K562 (cell line): ENCODE measurements around the gene ORAI2. TPM values are rescaled to one million over a fixed set of nuclear protein-coding genes. Genes with fewer than 3 reads are reported as not detected.
A peak's percentile ranks its signal among the peaks of the same experiment; 100 is the strongest.

Experiments
- KHSRP ChIP-seq: fragments of 450-650 bp; IDR thresholded peaks from 2 replicates; pipeline ENCODE4 v1.6.1; 2017
- MTA1 ChIP-seq: fragments of 450-650 bp; IDR thresholded peaks from 2 replicates; pipeline ENCODE4 v1.6.1; 2017; ENCODE audit warnings: borderline replicate concordance
- MXI1 ChIP-seq: IDR thresholded peaks from 2 replicates; pipeline ENCODE4 v1.6.1; 2011; ENCODE audit warnings: low read depth, mild to moderate bottlenecking, improper control_type of control experiment, low read length
- POLR2A ChIP-seq: fragments of 450-650 bp; conservative IDR thresholded peaks from 2 replicates; pipeline ENCODE4 v1.6.1; 2016
- PTTG1 ChIP-seq: fragments of 450-650 bp; IDR thresholded peaks from 2 replicates; pipeline ENCODE4 v1.6.1; 2016; ENCODE audit warnings: low read depth, mild to moderate bottlenecking, missing genetic modification characterization, missing compliant biosample characterization
- SIN3A ChIP-seq, 2 experiments: fragments of 150-350 bp in 1 of 2; IDR thresholded peaks; 2 replicates each; pipeline ENCODE4 v1.6.1; 2011 to 2016; ENCODE audit warnings: borderline replicate concordance in 2 of 2, low read depth in 2 of 2, low read length in 2 of 2, mild to moderate bottlenecking in 2 of 2, moderate library complexity in 2 of 2; ENCODE audit not compliant: control insufficient read depth in 1 of 2
- ZNF133 ChIP-seq: fragments of 250-450 bp; sonication (Bioruptor Pico); IDR thresholded peaks from 2 replicates; pipeline ENCODE4 v1.4.0; 2020; ENCODE audit warnings: mild to moderate bottlenecking
- ZNF274 ChIP-seq: IDR thresholded peaks from 2 replicates; pipeline ENCODE4 v1.6.1; 2011; ENCODE audit warnings: low read depth, mild to moderate bottlenecking, low read length, moderate library complexity, borderline replicate concordance
- ZZZ3 ChIP-seq: fragments of 450-650 bp; IDR thresholded peaks from 2 replicates; pipeline ENCODE4 v1.6.1; 2016; ENCODE audit warnings: antibody characterized with exemption, mild to moderate bottlenecking, moderate library complexity
- polyA plus RNA-seq, 8 experiments: library from polyadenylated mRNA; depleted of rRNA in 4 of 8; stranded (reverse) in 5 of 8; unstranded in 3 of 8; fragments of >200 nt; fragmentation: Nextera tagmentation in 2 of 8; fragmentation: Illumina TruSeq in 1 of 8; extraction: Ambion mirVana in 2 of 8; extraction: Trizol in 1 of 8; gene quantifications; 2 replicates each; pipeline versions ENCODE4 v1.2.1 to v1.2.3, GENCODE V29; 2011 to 2014; ENCODE audit warnings: inconsistent platforms in 1 of 8, missing spikeins in 1 of 8
- total RNA-seq, 7 experiments: library from RNA; depleted of rRNA in 6 of 7; stranded (reverse); fragments of >200 nt in 6 of 7; fragmentation: Illumina TruSeq in 2 of 7; extraction: Trizol in 2 of 7; gene quantifications; 2 replicates each; pipeline versions ENCODE4 v1.2.1 to v1.2.3, GENCODE V29; 2011 to 2021; ENCODE audit warnings: low replicate concordance in 1 of 7
- TF ChIP-seq, protein P1 (sequence below), 2 experiments: fragments of 450-650 bp in 1 of 2; sonication (generic) in 1 of 2; formaldehyde crosslinking in 1 of 2; IDR thresholded peaks in 1 of 2; conservative IDR thresholded peaks in 1 of 2; 2 replicates each; pipeline versions ENCODE4 v1.6.1 to v1.8.1; 2016 to 2023; ENCODE audit warnings: mild to moderate bottlenecking in 2 of 2, moderate library complexity in 2 of 2, inconsistent platforms in 1 of 2, missing genetic modification reagents in 1 of 2

ORAI2 gene
- total and polyA plus RNA-seq, 9 of the 15 experiments (the other 6 are each of a cell fraction or from before 2014, with no cell fraction given): 1.1 to 27.7 (median 9.2) TPM

DNA sequence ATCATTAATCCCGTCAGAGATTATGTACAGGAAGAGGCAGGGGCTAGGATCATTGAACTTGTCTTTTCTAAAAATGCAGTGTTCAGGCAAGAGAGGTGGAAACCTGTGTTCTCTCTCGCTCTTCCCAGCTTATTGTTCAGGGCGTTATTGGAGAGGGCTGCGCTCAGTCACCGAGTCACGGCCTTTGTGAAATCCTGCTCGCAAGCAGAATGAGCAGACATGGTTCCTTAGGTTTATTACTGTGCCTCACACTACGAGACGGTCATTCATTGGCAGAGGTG is 37.8 kb upstream of the ORAI2 start (continued):
- TF ChIP-seq POLR2A (0 out of 2 replicates have a peak, but pooled peaks have one; percentile 3), ZZZ3 (no peak), ZNF274 (no peak), KHSRP (no peak), SIN3A (IDR thresholded peaks at IDR 0.05; ENCODE audit: borderline replicate concordance in 2 of 2, control insufficient read depth in 1 of 2, low read depth in 2 of 2, low read length in 2 of 2) (0 out of 4 replicates have a peak, but pooled peaks of 1 of the 2 experiments have one; percentile 24), PTTG1 (no peak), MTA1 (no peak), MXI1 (no peak), ZNF133 (no peak)
- TF ChIP-seq, protein P1, sequence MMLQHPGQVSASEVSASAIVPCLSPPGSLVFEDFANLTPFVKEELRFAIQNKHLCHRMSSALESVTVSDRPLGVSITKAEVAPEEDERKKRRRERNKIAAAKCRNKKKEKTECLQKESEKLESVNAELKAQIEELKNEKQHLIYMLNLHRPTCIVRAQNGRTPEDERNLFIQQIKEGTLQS (IDR thresholded peaks at IDR 0.05): no peak
- TF ChIP-seq, protein P1 (CRISPR knock-in tag; conservative IDR thresholded peaks at IDR 0.05): no peak
- TF ChIP-seq, all 486 proteins: peak for 3
